BE2C (cell line): ENCODE measurements around the gene TDRD9.
"Not testable (repeated sequence)": the region's sequence is repeated elsewhere in the genome, so short reads cannot be mapped to it uniquely, and the experiment has no call there.

Source experiments
- DNase-seq: peaks from one replicate; pipeline ENCODE4 v3.0.0-alpha.2; 2020
- H3K27me3 ChIP-seq: fragments of 250-450 bp; sonication (Bioruptor Pico); 2 replicates; pipeline ENCODE4 v1.5.1; 2020; ENCODE audit warnings: mild to moderate bottlenecking
- H3K36me3 ChIP-seq: fragments of 250-450 bp; sonication (Bioruptor Pico); 2 replicates; pipeline ENCODE4 v1.5.1; 2020; ENCODE audit warnings: mild to moderate bottlenecking
- H3K4me1 ChIP-seq: fragments of 250-450 bp; sonication (Bioruptor Pico); 2 replicates; pipeline ENCODE4 v1.5.1; 2020
- H3K4me3 ChIP-seq: 2 replicates; pipeline ENCODE4 v1.5.1; 2011; ENCODE audit warnings: low read depth, low read length
- H3K9me3 ChIP-seq: fragments of 250-450 bp; sonication (Bioruptor Pico); 2 replicates; pipeline ENCODE4 v1.5.1; 2020
- TF ChIP-seq, protein P1 (sequence below): IDR thresholded peaks from 2 replicates; pipeline ENCODE4 v1.5.1; 2012; ENCODE audit warnings: mild to moderate bottlenecking, low read depth, low read length

The TDRD9 gene

DNA sequence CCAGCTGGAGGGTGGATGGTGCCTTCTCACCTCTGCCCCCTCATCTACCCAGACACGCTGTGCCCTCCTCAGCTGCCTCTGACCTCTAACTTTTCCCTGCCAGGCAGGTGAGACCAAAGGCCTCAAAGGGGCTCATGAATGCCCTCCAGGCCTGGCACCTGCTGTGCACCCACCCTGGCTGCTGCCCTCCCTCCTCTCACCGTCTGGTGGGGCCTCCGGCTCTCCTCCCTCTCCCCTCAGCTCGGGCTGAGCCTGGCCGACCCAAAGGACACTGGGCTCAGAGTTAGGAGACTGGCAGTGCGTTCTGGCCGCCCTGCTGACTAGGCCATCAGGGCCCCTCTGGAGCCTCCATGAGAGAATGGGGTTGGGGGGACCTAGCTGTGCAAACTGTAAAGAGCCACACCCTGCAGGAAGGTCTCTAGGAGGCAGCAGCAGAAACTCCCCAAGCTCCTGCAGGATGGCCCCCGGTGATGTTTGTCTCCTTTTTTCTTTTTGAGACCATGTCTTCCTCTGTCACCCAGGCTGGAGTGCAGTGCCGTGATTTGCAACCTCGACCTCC, 40.6 kb upstream of the TDRD9 start:
- TF ChIP-seq, protein P1, sequence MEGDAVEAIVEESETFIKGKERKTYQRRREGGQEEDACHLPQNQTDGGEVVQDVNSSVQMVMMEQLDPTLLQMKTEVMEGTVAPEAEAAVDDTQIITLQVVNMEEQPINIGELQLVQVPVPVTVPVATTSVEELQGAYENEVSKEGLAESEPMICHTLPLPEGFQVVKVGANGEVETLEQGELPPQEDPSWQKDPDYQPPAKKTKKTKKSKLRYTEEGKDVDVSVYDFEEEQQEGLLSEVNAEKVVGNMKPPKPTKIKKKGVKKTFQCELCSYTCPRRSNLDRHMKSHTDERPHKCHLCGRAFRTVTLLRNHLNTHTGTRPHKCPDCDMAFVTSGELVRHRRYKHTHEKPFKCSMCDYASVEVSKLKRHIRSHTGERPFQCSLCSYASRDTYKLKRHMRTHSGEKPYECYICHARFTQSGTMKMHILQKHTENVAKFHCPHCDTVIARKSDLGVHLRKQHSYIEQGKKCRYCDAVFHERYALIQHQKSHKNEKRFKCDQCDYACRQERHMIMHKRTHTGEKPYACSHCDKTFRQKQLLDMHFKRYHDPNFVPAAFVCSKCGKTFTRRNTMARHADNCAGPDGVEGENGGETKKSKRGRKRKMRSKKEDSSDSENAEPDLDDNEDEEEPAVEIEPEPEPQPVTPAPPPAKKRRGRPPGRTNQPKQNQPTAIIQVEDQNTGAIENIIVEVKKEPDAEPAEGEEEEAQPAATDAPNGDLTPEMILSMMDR = no peak
- no peak for DNase-seq
- Histone ChIP-seq H3K36me3 (no peaks in the 10 kb centered on the region), H3K9me3 (no peaks in the 10 kb centered on the region), H3K4me3 (no peak overlapping the region), H3K27me3 (no peaks in the 10 kb centered on the region), H3K4me1 (peaks cover 13% of the 10 kb centered on the region)

DNA sequence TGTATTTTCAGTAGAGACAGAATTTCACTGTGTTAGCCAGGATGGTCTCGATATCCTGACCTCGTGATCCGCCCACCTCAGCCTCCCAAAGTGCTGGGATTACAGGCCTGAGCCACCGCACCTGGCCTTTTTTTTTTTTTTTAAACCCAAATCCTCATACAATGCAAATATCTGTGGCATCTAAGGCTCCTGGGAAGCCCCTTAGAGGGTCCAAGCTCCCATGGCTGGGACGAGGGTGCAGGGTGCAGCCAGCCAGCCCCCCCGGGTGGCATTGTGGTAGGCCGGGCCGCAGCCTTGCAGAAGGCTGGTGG, 39.3 kb upstream of the TDRD9 start:
- DNase-seq, H3K4me3 ChIP-seq, H3K4me1 ChIP-seq, H3K9me3 ChIP-seq, H3K27me3 ChIP-seq, H3K36me3 ChIP-seq: not testable (repeated sequence)

DNA sequence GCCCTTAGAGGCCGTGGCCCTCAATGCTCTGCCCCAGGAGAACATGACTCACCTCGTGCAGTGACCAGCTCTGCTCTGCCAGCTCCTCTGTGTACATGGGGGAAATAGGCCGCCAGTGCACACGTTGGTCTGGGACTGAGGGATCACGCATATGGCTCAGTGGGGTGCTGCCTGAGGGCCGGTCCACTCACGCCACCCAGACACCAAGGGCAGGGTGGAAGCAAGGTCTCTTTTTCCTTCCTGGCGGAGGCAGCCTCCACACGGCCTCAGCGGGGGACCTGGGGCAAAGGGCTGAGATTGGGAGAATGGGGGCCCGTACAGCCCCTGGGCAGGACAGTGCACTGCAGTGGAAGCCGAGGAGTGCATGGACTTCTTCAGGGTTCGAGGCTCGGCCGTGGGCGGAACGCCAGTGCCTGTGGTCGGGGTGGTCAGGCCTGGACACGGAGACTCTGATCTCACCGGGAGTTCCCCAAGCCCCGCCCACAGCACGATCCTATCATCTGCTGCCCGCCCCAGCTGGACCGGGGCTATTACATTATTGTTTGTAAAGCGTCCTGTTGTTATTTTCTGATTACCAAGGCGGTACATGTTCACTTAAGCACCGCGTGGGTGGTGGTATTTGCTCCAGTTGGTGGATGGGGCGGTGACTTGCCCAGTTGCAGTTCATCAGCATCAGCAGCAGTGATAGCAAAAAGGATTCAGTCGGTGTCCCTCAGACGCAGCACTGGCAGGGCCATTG, 38.8 kb upstream of the TDRD9 start:
- Histone ChIP-seq H3K4me3 (no peak overlapping the region), H3K27me3 (no peaks in the 10 kb centered on the region), H3K4me1 (peaks cover 6% of the 10 kb centered on the region; the same call in 1 of the 2 replicates), H3K36me3 (no peaks in the 10 kb centered on the region), H3K9me3 (no peaks in the 10 kb centered on the region)
- TF ChIP-seq, protein P1 = no peak
- DNase-seq = no peak

DNA sequence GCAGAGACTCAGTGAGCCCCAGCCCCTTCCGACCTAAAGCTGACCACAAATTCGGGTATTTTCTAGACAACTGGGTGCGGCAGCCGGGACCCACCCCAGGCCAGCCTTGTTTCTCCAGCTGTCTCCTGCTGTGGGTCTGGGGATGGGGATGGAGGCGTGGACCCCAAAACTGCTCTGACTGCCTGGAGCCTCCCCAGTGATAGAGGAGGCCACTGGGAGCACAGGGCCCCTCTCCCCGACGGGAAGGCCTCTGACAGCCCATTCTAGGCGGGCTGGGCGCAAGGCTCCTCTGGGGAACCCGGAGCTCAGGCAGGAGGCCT, 38.2 kb upstream of the TDRD9 start:
- DNase-seq = no peak
- H3K9me3 ChIP-seq = no peaks in the 10 kb centered on the region
- peaks cover 6% of the 10 kb centered on the region; the same call in 1 of the 2 replicates for H3K4me1 ChIP-seq
- TF ChIP-seq, protein P1 = no peak
- H3K36me3 ChIP-seq = no peaks in the 10 kb centered on the region
- no peaks in the 10 kb centered on the region for H3K27me3 ChIP-seq
- no peak overlapping the region for H3K4me3 ChIP-seq

DNA sequence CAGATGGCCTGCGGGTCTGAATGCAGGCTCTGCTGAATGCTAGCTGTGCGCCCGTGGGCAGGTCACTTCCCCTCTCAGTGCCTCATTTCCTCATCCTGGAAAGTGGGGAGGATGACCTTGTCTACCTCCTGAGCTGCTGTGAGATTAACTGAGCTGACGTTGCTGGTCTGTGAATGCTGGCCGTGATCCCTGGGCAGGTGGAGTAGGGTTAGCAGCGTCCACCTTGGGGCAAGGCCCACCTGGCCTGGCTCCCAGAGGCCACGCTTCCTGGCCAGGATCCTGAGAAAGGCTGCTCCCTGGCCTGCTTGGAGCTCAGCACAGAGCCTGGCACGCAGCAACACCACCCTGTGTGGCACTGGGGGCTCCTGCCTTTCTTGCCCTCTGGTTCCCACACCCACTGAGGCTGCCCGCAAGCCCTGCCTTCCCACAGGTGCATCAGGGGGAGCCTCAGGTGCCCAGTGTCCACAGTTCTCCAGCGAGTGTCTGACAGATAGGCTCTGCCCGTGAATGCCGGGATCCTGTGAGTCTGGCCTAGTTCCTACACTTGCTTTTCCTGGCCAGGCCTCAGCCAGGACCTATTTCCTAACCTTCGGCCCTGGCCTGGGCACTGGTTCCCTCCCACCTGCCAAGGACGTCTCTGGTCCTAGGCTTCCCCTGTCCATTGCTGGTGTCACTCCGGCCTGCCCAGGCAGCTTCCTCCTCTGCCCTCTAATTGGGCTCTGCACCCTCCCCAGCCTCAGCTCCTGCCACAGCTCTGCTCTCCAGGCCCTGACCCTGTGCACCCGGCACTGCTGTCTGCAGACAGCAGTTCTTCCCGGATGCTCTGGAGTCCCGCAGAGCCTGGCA, 37.2 kb upstream of the TDRD9 start:
- Histone ChIP-seq H3K27me3 (no peaks in the 10 kb centered on the region), H3K4me3 (no peak overlapping the region), H3K9me3 (no peaks in the 10 kb centered on the region), H3K4me1 (peaks cover 6% of the 10 kb centered on the region; the same call in 1 of the 2 replicates), H3K36me3 (no peaks in the 10 kb centered on the region)
- TF ChIP-seq, protein P1 = no peak
- DNase-seq = no peak

DNA sequence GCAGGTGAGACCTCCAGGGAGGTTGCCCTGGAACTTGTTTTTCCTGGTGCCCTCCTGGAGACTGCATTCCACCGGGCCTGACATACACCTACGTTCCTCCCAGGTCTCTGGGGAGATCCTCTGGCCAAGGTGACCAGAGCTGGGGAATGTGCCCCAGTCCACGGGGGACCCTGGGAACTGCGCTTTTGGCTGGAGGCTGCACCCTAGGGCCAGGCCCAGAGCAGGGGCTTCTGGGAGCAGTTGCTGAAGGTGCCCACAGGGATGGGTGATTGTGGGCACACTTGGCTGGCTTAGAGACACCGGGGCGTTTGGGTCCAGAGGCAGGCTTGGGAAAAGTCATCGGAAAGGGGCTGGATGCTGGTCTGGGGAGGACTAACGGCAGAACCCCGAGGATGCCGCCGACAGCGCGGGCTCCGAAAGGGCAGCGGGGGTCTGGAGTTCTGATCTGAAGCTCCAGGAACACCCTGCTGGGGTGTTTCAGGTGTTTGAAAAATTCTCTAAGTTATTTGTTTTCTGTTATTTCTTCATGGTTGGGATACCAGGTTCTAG, 36.5 kb upstream of the TDRD9 start:
- Histone ChIP-seq H3K36me3 (no peaks in the 10 kb centered on the region), H3K9me3 (no peaks in the 10 kb centered on the region), H3K4me1 (peaks cover 6% of the 10 kb centered on the region; the same call in 1 of the 2 replicates), H3K27me3 (no peaks in the 10 kb centered on the region), H3K4me3 (no peak overlapping the region)
- DNase-seq = no peak
- TF ChIP-seq, protein P1 = no peak
